Measurements from ENCODE around the gene LAMB4.
"Not testable (repeated sequence)": the region's sequence is repeated elsewhere in the genome, so short reads cannot be mapped to it uniquely, and the experiment has no call there.

LAMB4 gene

DNA sequence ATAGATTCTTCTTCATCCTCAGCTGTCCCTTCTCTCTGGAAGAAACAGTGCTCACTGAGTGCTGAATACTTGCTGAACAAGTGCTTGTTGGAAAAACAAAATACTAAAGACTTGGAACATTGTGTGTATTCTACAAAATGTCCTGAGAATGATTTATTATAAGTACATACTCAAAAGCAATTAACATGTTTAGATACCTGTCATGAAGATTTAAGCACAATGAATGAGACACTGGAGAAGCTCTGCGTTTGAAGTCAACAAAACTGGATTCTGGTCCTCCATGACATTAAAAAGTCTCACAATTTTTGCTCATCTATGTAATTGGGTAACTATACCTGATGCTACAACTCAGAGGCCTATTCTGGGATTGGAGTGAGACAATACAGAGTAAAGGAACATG, 92.4 kb downstream of the LAMB4 start:
- DNase-seq = no peak

GRCh38 chr7:108037140-108037539, 93.0 kb downstream of the LAMB4 start:
- DNase-seq = no peak

GRCh38 chr7:108034586-108034985, 95.6 kb downstream of the LAMB4 start:
- DNase-seq = no peak

DNA sequence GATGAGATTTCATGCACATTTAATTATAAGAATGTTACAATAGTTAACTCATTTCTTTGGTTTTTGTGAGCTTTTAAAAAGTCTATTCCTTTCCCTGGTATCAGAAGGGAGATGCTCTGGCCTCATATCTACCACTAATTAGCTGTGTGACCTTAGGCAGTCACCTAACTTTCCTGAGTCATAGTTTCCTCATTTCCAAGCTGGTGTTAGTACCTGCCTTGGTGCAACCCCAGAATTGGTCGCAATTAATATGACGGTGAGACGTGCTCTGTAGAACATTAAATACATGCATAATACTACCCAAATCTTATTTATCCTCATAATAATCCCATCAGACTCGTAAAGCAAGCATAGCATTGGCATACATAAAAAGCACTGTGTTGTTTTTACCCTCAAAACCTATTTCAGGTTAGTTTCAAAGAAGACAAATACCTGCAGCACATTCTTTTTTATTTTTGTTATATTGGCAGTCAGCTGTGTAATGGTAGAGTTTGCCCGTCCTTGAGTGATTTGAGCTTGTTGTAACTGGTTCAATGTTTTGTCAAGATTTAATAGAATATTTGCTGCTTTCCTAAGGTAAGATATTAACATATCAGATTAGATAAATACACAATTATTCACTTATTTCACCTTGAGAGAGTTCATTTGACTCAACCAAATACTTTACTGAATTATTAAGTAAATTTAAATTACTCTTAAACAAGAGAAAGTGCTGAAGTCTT, 96.2 kb downstream of the LAMB4 start:
- no peak for DNase-seq

- DNase-seq = not testable (repeated sequence)
Measured at GRCh38 chr7:108033309-108033708, 96.9 kb downstream of the LAMB4 start.

GRCh38 chr7:108030516-108030915, 99.6 kb downstream of the LAMB4 start:
- DNase-seq = no peak

DNA sequence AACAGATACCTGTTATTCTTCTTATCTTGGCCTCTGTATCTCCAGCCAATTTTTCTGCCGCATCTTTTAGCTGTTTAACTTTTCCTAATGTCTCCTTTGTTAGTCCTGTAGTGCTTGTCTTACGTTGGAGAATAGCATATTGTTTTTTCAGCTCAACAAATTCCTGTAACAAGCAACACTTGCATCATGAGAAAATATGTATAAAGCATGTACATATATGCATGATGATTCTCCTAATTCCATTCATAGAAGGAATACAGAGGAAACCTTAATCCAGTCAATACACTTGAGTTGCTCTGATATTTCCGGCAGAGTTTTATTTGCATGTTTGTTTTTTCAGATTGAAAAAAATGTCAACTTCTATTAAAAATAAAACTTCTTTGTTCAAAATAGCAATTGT, 101.1 kb downstream of the LAMB4 start:
- DNase-seq = no peak

DNA sequence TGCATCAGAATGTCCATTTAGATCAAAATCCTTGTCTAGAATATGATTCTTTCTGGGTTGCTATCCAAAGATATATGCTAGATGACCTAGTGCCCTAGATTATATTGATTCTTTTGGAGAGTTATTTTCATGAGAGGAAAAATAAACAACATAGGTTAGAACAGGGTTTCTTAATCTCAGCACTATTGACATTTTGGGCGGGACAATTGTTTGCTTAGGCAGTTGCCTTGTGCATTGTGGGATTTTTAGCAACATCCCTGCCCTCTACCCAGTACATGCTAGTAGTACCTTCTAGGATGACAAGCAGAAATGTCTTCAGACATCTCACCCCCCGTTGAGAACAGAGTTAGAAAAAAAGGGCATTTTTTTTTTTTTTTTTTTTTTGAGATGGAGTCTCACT, 102.0 kb downstream of the LAMB4 start:
- DNase-seq = no peak

DNA sequence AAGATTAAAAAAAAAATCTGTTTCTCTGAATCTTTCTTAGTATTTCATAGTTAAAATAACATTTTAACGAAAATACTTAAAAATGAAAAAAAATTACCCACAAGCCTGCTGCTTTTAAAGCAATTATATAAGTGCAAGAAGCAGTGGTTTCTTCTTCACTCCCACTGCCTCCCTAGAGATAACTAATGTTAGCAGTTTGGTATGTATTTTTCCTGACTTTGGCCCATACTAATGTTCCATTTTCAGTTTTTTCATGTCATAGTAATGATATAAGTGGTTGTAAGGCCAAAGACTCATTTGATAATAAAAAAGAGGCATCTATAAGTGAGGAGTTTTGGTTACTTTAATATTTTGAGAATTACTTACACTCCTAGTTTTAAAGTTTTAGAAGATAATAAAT, 102.9 kb downstream of the LAMB4 start:
- no peak for DNase-seq

DNA sequence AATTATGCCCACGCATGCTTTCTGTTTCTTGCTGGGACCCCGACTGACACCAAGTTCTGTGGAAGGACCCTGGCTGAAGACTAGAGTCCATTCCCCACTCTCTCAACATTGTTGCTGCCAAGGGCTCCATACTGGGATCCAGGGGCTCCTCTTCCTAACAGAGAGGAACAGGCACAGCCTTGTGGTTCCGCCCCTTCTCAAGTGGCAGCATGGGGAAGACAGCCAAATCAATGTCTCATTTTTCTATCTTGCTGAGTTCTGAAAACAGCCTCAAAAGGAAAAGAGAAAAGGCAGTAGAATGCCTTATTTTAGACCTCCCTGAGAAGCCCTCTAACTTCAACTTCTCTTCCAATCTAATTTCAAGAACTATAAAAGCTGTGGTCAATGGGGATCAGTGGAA, 103.5 kb downstream of the LAMB4 start:
- no peak for DNase-seq

- peak in 3 of 4 experiments; percentile 23 to 37 (median 33) for DNase-seq
Measured at GRCh38 chr7:108026116-108026515, 104.0 kb downstream of the LAMB4 start.

DNA sequence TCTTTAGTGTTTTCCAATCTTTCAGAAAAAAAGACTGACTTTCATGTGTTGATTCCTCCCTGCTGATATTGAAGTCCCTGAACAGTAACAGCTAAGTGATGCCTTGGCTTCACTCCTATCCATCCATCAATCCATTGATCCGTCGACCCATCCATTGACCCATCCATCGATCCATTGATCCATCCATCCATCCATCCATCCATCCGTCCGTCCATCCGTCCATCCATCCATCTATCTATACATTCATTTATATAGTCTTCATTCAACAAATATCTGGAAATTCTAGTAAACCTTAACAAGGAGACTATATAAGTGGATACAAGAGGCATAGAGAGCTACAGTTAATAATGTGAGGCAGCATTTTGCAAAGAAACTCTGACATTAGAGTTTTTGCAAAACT, 105.6 kb downstream of the LAMB4 start:
- DNase-seq = no peak

GRCh38 chr7:108020585-108020984, 109.6 kb downstream of the LAMB4 start:
- DNase-seq = no peak

GRCh38 chr7:108018668-108019067, 111.5 kb downstream of the LAMB4 start:
- DNase-seq = no peak

GRCh38 chr7:108017776-108018151, 112.4 kb downstream of the LAMB4 start:
- no peak for DNase-seq

DNA sequence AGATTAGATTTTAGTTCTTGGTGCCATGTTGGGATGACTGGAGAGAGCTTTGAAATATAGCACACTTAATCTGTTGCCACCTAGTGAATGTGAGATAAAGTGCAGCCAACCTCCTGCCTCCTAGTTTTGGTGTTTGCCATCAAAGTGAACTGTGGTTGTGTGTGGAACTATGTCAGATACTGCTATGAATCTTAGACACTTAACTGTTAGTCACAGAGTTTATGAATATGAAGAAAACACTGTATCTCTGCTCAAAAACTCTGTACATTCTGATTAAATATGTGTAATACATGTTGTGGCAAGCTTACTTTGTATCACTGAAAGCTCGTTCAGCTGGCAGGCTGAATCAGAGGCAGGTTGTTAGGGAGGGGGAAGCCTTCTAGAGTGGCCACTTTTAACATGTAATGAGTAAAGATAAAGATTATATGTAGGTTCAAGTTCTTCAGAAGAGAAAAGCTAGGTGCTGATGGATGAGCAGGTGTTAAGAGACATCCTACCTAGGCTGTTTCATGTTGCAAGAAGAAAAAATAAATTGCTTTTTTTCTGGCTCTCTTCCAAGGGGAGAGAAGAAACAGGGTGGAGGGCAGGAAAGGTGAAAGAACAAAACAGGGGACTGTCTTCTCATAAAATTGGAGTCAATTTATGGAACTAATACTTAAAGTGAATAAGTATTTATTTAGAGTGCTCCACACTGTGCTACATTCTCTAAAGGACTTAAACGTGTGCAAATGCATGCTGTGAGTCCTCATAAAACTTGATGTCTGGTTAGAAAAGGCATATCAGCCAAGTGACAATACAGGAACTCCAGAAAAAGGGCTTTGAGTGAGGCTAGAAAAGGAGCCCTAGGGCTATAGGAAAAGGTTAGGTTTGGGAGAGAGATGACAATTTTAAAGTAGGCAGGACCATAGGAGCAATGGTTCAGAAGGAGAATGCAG, 113.1 kb downstream of the LAMB4 start:
- peak in 2 of 4 experiments; percentile 16 to 31 for DNase-seq

- no peak for DNase-seq
Measured at GRCh38 chr7:108015740-108016139, 114.4 kb downstream of the LAMB4 start.

- DNase-seq = no peak
Measured at GRCh38 chr7:108014747-108015682, 115.1 kb downstream of the LAMB4 start.

- no peak for DNase-seq
Measured at GRCh38 chr7:108014215-108014614, 115.9 kb downstream of the LAMB4 start.

- DNase-seq = peak in 3 of 4 experiments; percentile 18 to 65 (median 63)
Measured at GRCh38 chr7:108012499-108013430, 117.4 kb downstream of the LAMB4 start.

DNA sequence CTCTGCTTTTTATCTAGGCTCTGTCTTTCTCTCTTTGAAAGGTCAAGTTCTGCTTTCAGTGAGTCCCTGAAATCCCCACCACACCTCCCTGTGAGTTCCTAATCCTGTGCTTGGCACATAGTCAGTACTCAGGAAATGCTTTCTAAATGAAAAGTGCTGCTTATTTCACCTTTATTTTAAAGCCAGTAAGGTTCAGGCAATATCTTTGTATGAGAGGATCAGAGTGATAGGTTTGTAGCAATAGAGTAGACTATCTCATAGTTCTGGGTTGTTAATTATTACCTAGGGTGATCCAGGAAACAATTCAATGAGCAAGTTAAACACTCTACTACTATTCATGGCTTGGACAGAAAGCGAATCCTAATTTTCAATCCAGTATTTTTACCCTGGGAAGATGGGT, 119.8 kb downstream of the LAMB4 start:
- peak in 3 of 4 experiments; percentile 24 to 40 (median 32) for DNase-seq

DNA sequence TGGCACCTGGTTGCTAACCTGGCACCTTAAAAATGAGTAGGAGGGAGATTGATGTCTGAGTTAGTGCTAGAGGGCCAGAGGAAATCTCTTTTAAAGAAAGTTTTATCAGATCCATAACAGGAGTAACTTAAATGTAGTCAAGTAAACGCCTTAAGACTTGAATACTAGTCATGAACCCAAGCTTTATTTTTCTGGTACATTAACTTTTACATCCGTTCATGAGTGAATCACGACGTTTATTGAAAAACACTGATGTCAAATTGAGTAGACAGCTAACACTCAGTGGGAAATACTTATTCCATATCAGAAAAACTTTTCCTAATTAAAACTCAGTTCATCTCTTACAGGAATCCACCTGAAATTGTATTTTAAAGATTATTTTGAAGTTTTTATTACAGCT, 120.3 kb downstream of the LAMB4 start:
- DNase-seq = no peak

All from suppressor macrophage (primary cell).